ENCODE measurements around the gene CCDC110. TPM values are rescaled to one million over a fixed set of nuclear protein-coding genes. Genes with fewer than 3 reads are reported as not detected.

CCDC110 gene
- total and polyA plus RNA-seq, 9 of the 15 experiments (the other 6 are each of a cell fraction or from before 2014, with no cell fraction given): 0.04 to 0.35 (median 0.07) TPM; not detected in 4

DNA sequence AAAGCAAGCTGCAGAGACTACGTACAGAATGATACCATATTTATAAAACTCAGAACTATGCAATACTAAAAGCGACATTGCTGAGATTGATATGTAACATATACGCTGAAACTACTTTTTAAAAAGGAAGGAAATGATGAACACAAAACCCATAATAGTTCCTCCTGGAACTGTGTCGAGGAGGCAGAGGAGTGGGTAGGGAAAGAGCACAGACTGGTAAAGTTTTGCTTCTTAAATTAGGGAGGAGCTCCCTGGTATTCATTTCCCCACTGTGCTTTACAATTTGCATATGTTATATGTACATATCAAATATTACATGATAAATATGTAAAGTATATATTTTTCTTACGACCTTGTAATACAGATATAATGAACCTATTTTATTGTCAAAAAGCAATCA is 59.7 kb downstream of the CCDC110 start (continued):
- TF ChIP-seq ZNF3 (CRISPR knock-in tag; IDR thresholded peaks at IDR 0.05): no peak
- no peak for TF ChIP-seq MYC (IDR thresholded peaks at IDR 0.05; ENCODE audit: low read depth, low read length)
- TF ChIP-seq MYC (CRISPR knock-in tag; IDR thresholded peaks at IDR 0.05; ENCODE audit: borderline replicate concordance, low read depth): no peak
- TF ChIP-seq, protein P1, sequence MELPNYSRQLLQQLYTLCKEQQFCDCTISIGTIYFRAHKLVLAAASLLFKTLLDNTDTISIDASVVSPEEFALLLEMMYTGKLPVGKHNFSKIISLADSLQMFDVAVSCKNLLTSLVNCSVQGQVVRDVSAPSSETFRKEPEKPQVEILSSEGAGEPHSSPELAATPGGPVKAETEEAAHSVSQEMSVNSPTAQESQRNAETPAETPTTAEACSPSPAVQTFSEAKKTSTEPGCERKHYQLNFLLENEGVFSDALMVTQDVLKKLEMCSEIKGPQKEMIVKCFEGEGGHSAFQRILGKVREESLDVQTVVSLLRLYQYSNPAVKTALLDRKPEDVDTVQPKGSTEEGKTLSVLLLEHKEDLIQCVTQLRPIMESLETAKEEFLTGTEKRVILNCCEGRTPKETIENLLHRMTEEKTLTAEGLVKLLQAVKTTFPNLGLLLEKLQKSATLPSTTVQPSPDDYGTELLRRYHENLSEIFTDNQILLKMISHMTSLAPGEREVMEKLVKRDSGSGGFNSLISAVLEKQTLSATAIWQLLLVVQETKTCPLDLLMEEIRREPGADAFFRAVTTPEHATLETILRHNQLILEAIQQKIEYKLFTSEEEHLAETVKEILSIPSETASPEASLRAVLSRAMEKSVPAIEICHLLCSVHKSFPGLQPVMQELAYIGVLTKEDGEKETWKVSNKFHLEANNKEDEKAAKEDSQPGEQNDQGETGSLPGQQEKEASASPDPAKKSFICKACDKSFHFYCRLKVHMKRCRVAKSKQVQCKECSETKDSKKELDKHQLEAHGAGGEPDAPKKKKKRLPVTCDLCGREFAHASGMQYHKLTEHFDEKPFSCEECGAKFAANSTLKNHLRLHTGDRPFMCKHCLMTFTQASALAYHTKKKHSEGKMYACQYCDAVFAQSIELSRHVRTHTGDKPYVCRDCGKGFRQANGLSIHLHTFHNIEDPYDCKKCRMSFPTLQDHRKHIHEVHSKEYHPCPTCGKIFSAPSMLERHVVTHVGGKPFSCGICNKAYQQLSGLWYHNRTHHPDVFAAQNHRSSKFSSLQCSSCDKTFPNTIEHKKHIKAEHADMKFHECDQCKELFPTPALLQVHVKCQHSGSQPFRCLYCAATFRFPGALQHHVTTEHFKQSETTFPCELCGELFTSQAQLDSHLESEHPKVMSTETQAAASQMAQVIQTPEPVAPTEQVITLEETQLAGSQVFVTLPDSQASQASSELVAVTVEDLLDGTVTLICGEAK (IDR thresholded peaks at IDR 0.05): no peak
- TF ChIP-seq, protein P1 (CRISPR knock-in tag; IDR thresholded peaks at IDR 0.05): no peak
- no peak for TF ChIP-seq ZNF589 (CRISPR knock-in tag; IDR thresholded peaks at IDR 0.05; ENCODE audit: low read depth)
- TF ChIP-seq TAF15 (IDR thresholded peaks at IDR 0.05; ENCODE audit: low read depth, low read length): no peak

Data from K562 (cell line).